ENCODE results near the gene APBA1. TPM values are rescaled to one million over a fixed set of nuclear protein-coding genes. Genes with fewer than 3 reads are reported as not detected.

APBA1 gene
- total RNA-seq, 1 donor from 2014 or later = under 0.01 TPM

DNA sequence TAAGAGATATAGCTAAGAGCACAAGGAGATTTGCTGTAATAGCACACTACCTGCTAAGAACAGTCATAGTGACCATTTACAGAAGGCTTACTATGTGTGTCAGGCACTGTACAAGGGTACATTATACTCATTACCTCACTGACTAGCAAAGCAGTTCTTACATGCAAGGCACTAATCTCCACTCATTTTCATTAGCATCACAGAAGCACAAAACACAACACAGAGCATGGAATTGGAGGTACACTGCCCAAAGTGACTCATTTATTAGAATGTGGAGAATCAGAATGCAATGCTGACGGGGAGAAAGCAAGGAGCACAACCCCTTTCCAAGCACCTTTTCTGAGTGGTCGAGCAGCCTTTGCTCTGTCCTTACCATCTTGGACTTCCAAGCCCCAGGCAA is 177.4 kb downstream of the APBA1 start:
- DNase-seq (ENCODE audit: low read depth) (no peak), FAIRE-seq (no peak)
- no peak for TF ChIP-seq CTCF (IDR thresholded peaks at IDR 0.05; ENCODE audit: insufficient read depth, low read length, severe bottlenecking)
- no peak overlapping the region for H3K4me3 ChIP-seq (ENCODE audit: low read depth, low read length)
- no peaks in the 10 kb centered on the region for H3K36me3 ChIP-seq (ENCODE audit: control insufficient read depth, insufficient read depth, low read length)
- no peaks in the 10 kb centered on the region for H3K27me3 ChIP-seq (ENCODE audit: control insufficient read depth, insufficient read depth, low read length)

DNA sequence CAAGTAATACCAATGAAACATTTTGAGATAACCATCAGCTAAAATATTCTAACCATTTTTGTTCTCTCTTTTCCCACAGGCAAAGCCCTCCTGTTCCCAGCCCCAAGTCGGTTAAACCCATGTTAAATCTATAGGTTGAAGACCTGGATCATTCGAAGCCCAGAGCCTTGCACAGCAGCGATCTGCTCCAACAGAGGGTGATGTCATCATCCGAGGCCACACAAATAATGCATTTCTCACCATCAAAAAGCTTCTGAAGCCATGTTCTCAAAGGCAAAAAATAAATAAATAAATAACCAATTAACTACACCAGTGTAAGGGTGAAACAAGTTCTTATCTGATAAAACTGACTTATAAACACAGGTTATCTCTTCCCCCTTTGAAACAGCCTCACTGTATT is 178.0 kb downstream of the APBA1 start:
- FAIRE-seq = no peak
- Histone ChIP-seq H3K27me3 (ENCODE audit: control insufficient read depth, insufficient read depth, low read length) (no peaks in the 10 kb centered on the region), H3K4me3 (ENCODE audit: low read depth, low read length) (no peak overlapping the region), H3K36me3 (ENCODE audit: control insufficient read depth, insufficient read depth, low read length) (no peaks in the 10 kb centered on the region)
- no peak for DNase-seq (ENCODE audit: low read depth)
- TF ChIP-seq CTCF (IDR thresholded peaks at IDR 0.05; ENCODE audit: insufficient read depth, low read length, severe bottlenecking) = no peak

- TF ChIP-seq CTCF (IDR thresholded peaks at IDR 0.05; ENCODE audit: insufficient read depth, low read length, severe bottlenecking) = no peak
- Histone ChIP-seq H3K36me3 (ENCODE audit: control insufficient read depth, insufficient read depth, low read length) (no peaks in the 10 kb centered on the region), H3K4me3 (ENCODE audit: low read depth, low read length) (no peak overlapping the region), H3K27me3 (ENCODE audit: control insufficient read depth, insufficient read depth, low read length) (no peaks in the 10 kb centered on the region)
- FAIRE-seq (no peak), DNase-seq (ENCODE audit: low read depth) (no peak)
These were observed 185.7 kb downstream of the APBA1 start for GRCh38 chr9:69486498-69486897.

GRCh38 chr9:69485466-69485865 is 186.7 kb downstream of the APBA1 start:
- no peak overlapping the region for H3K4me3 ChIP-seq (ENCODE audit: low read depth, low read length)
- no peak for FAIRE-seq
- H3K36me3 ChIP-seq (ENCODE audit: control insufficient read depth, insufficient read depth, low read length) = no peaks in the 10 kb centered on the region
- DNase-seq (ENCODE audit: low read depth) = peak; percentile 42
- TF ChIP-seq CTCF (IDR thresholded peaks at IDR 0.05; ENCODE audit: insufficient read depth, low read length, severe bottlenecking) = no peak
- H3K27me3 ChIP-seq (ENCODE audit: control insufficient read depth, insufficient read depth, low read length) = no peaks in the 10 kb centered on the region

GRCh38 chr9:69483886-69484422 is 188.2 kb downstream of the APBA1 start:
- no peak overlapping the region for H3K4me3 ChIP-seq (ENCODE audit: low read depth, low read length)
- no peaks in the 10 kb centered on the region for H3K27me3 ChIP-seq (ENCODE audit: control insufficient read depth, insufficient read depth, low read length)
- no peak for TF ChIP-seq CTCF (IDR thresholded peaks at IDR 0.05; ENCODE audit: insufficient read depth, low read length, severe bottlenecking)
- FAIRE-seq (no peak), DNase-seq (ENCODE audit: low read depth) (no peak)
- H3K36me3 ChIP-seq (ENCODE audit: control insufficient read depth, insufficient read depth, low read length) = no peaks in the 10 kb centered on the region

DNA sequence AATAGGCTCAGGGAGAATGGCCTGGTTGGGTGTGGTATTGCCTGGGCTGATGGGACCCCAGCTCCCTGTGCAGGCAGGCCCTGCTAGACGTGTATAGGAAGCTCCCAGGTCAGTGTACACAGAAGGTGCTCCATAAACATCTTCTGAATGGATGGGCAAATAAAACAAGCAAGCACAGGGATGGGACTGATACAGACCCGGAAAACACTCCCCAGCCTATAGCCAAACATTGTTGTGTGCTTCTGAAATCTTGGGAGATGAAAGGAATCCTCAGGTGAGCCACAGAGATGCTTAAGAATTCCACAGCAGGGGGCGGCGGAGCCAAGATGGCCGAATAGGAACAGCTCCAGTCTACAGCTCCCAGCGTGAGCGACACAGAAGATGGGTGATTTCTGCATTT is 195.4 kb downstream of the APBA1 start:
- DNase-seq (ENCODE audit: low read depth) (no peak), FAIRE-seq (no peak)
- no peak overlapping the region for H3K4me3 ChIP-seq (ENCODE audit: low read depth, low read length)
- no peaks in the 10 kb centered on the region for H3K27me3 ChIP-seq (ENCODE audit: control insufficient read depth, insufficient read depth, low read length)
- no peaks in the 10 kb centered on the region for H3K36me3 ChIP-seq (ENCODE audit: control insufficient read depth, insufficient read depth, low read length)
- no peak for TF ChIP-seq CTCF (IDR thresholded peaks at IDR 0.05; ENCODE audit: insufficient read depth, low read length, severe bottlenecking)

Measured in bronchial epithelial cell (primary cell).